ENCODE results near the gene HOXD10. TPM values are rescaled to one million over a fixed set of nuclear protein-coding genes. Genes with fewer than 3 reads are reported as not detected.

Gene HOXD10
- total and polyA plus RNA-seq, 2 donors from 2014 or later: 28.2 to 35.4 TPM

- H3K36me3 ChIP-seq (ENCODE audit: control insufficient read depth in 2 of 3, insufficient read depth in 3 of 3, low read length in 3 of 3): no peaks in the 10 kb centered on the region
- H3K27me3 ChIP-seq (ENCODE audit: control insufficient read depth, insufficient read depth, low read length): peaks cover 90% of the 10 kb centered on the region
- TF ChIP-seq, protein P1, sequence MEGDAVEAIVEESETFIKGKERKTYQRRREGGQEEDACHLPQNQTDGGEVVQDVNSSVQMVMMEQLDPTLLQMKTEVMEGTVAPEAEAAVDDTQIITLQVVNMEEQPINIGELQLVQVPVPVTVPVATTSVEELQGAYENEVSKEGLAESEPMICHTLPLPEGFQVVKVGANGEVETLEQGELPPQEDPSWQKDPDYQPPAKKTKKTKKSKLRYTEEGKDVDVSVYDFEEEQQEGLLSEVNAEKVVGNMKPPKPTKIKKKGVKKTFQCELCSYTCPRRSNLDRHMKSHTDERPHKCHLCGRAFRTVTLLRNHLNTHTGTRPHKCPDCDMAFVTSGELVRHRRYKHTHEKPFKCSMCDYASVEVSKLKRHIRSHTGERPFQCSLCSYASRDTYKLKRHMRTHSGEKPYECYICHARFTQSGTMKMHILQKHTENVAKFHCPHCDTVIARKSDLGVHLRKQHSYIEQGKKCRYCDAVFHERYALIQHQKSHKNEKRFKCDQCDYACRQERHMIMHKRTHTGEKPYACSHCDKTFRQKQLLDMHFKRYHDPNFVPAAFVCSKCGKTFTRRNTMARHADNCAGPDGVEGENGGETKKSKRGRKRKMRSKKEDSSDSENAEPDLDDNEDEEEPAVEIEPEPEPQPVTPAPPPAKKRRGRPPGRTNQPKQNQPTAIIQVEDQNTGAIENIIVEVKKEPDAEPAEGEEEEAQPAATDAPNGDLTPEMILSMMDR (IDR thresholded peaks at IDR 0.05; ENCODE audit: borderline replicate concordance, extremely low read depth, insufficient read depth): no peak
- FAIRE-seq (no peak), DNase-seq (peak in 4 of 5 donors; percentile 45 to 66 (median 55))
- H3K4me3 ChIP-seq (ENCODE audit: low read length in 3 of 3): no peak overlapping the region
- intact Hi-C loops (cut with DNase I): no loop called here
- peaks cover 0 to 9% (median 0%) of the 10 kb centered on the region in 3 donors for H3K9me3 ChIP-seq (ENCODE audit: control insufficient read depth in 2 of 3, insufficient read depth in 1 of 3, low read length in 3 of 3)
- no peak overlapping the region for H3K27ac ChIP-seq (ENCODE audit: low read depth in 2 of 2, low read length in 2 of 2)
- peaks cover 0 to 9% (median 0%) of the 10 kb centered on the region in 3 donors for H3K4me1 ChIP-seq (ENCODE audit: control insufficient read depth in 2 of 3, insufficient read depth in 2 of 3, low read depth in 1 of 3, low read length in 3 of 3)
- no peak overlapping the region for H3K9ac ChIP-seq (ENCODE audit: low read length in 3 of 3)
Observed at GRCh38 chr2:176082824-176083751, 33.5 kb upstream of the HOXD10 start.

- H3K27ac ChIP-seq (ENCODE audit: low read depth in 2 of 2, low read length in 2 of 2): no peak within 1 kb of the TSS
- H3K36me3 ChIP-seq (ENCODE audit: control insufficient read depth in 2 of 3, insufficient read depth in 3 of 3, low read length in 3 of 3): no peaks in the 10 kb centered on the region
- peaks cover 0 to 9% (median 0%) of the 10 kb centered on the region in 3 donors for H3K9me3 ChIP-seq (ENCODE audit: control insufficient read depth in 2 of 3, insufficient read depth in 1 of 3, low read length in 3 of 3)
- TF ChIP-seq, protein P1 (IDR thresholded peaks at IDR 0.05; ENCODE audit: borderline replicate concordance, extremely low read depth, insufficient read depth): no peak
- FAIRE-seq: no peak
- peaks cover 0 to 10% (median 0%) of the 10 kb centered on the region in 3 donors for H3K4me1 ChIP-seq (ENCODE audit: control insufficient read depth in 2 of 3, insufficient read depth in 2 of 3, low read depth in 1 of 3, low read length in 3 of 3)
- no peak within 1 kb of the TSS for H3K9ac ChIP-seq (ENCODE audit: low read length in 3 of 3)
- peaks cover 90% of the 10 kb centered on the region for H3K27me3 ChIP-seq (ENCODE audit: control insufficient read depth, insufficient read depth, low read length)
- intact Hi-C loops (cut with DNase I): no loop called here
- H3K4me3 ChIP-seq (ENCODE audit: low read length in 3 of 3): no peak within 1 kb of the TSS
- DNase-seq: peak in 2 of 5 donors; percentile 16 to 40
Observed at GRCh38 chr2:176083796-176084261, 32.7 kb upstream of the HOXD10 start, which contains the start of gene EVX2. TSS of gene EVX2 (minus strand) at chr2:176083962. CDS start at chr2:176083776, 186 bp downstream.

GRCh38 chr2:176084611-176085119 lies 31.9 kb upstream of the HOXD10 start:
- DNase-seq: peak in 2 of 5 donors; percentile 26 to 29
- peaks cover 90% of the 10 kb centered on the region for H3K27me3 ChIP-seq (ENCODE audit: control insufficient read depth, insufficient read depth, low read length)
- H3K9me3 ChIP-seq (ENCODE audit: control insufficient read depth in 2 of 3, insufficient read depth in 1 of 3, low read length in 3 of 3): peaks cover 0 to 9% (median 0%) of the 10 kb centered on the region in 3 donors
- H3K36me3 ChIP-seq (ENCODE audit: control insufficient read depth in 2 of 3, insufficient read depth in 3 of 3, low read length in 3 of 3): no peaks in the 10 kb centered on the region
- intact Hi-C loops (cut with DNase I): no loop called here
- FAIRE-seq: no peak
- H3K27ac ChIP-seq (ENCODE audit: low read depth in 2 of 2, low read length in 2 of 2): no peak overlapping the region
- TF ChIP-seq, protein P1 (IDR thresholded peaks at IDR 0.05; ENCODE audit: borderline replicate concordance, extremely low read depth, insufficient read depth): no peak
- no peak overlapping the region for H3K9ac ChIP-seq (ENCODE audit: low read length in 3 of 3)
- no peak overlapping the region for H3K4me3 ChIP-seq (ENCODE audit: low read length in 3 of 3)
- H3K4me1 ChIP-seq (ENCODE audit: control insufficient read depth in 2 of 3, insufficient read depth in 2 of 3, low read depth in 1 of 3, low read length in 3 of 3): peaks cover 0 to 10% (median 0%) of the 10 kb centered on the region in 3 donors

Data from kidney (tissue), 14 donors.